Prostate gland (tissue), 2 donors: ENCODE results near the gene MUC15.

Source experiments
- CTCF ChIP-seq, 4 experiments: fragments of 200-600 bp in 2 of 4; fragments of 450-650 bp in 2 of 4; sonication (generic) in 2 of 4; IDR thresholded peaks; 1 replicate in 3 of 4; 2 replicates in 1 of 4; pipeline ENCODE4 v1.5.1; 2016 to 2019; ENCODE audit warnings: antibody characterized with exemption in 4 of 4, mild to moderate bottlenecking in 2 of 4, moderate library complexity in 2 of 4
- POLR2A ChIP-seq: fragments of 450-650 bp; IDR thresholded peaks from one replicate; pipeline ENCODE4 v1.6.1; 2016; ENCODE audit warnings: antibody characterized with exemption, mild to moderate bottlenecking

- TF ChIP-seq CTCF (IDR thresholded peaks at IDR 0.05) (no peak), POLR2A (no peak)
Observed at GRCh38 chr11:26597899-26598298, 25.8 kb upstream of the MUC15 start.
